HG03354 (cell line): Measurements from ENCODE around the gene RNF145.
"Not testable (repeated sequence)": the region's sequence is repeated elsewhere in the genome, so short reads cannot be mapped to it uniquely, and the experiment has no call there.

Experiments used
- ATAC-seq: cut with Tn5 transposase; IDR thresholded peaks from one replicate; pipeline ENCODE4 v1.9.1; 2021; ENCODE audit warnings: mild to moderate bottlenecking; ENCODE audit not compliant: unreplicated experiment, poor library complexity, severe bottlenecking

The RNF145 gene

GRCh38 chr5:159209438-159210209 lies at the start of gene RNF145:
Gene RNF145 (minus strand): TSS chr5:159209553. CDS start chr5:159203617, 5,936 bp downstream.
- peak; percentile 69 for ATAC-seq

GRCh38 chr5:159258361-159258760 lies 49.0 kb upstream of the RNF145 start:
- ATAC-seq: no peak

GRCh38 chr5:159257629-159258283 lies 48.4 kb upstream of the RNF145 start:
- ATAC-seq: no peak

GRCh38 chr5:159257007-159257406 lies 47.7 kb upstream of the RNF145 start:
- no peak for ATAC-seq

GRCh38 chr5:159252195-159252594 lies 42.8 kb upstream of the RNF145 start:
- ATAC-seq: no peak

GRCh38 chr5:159249158-159249557 lies 39.8 kb upstream of the RNF145 start:
- ATAC-seq: no peak

GRCh38 chr5:159244890-159245289 lies 35.5 kb upstream of the RNF145 start:
- no peak for ATAC-seq

GRCh38 chr5:159244163-159244562 lies 34.8 kb upstream of the RNF145 start:
- no peak for ATAC-seq

GRCh38 chr5:159243385-159243784 lies 34.0 kb upstream of the RNF145 start:
- ATAC-seq: no peak

- no peak for ATAC-seq
These were observed 33.3 kb upstream of the RNF145 start for GRCh38 chr5:159242656-159243055.

- ATAC-seq: no peak
These were observed 32.7 kb upstream of the RNF145 start for GRCh38 chr5:159241946-159242552.

GRCh38 chr5:159240301-159240870 lies 31.0 kb upstream of the RNF145 start:
- no peak for ATAC-seq

- ATAC-seq: not testable (repeated sequence)
These were observed 26.6 kb upstream of the RNF145 start for GRCh38 chr5:159235871-159236520.

GRCh38 chr5:159231167-159231566 lies 21.8 kb upstream of the RNF145 start:
- ATAC-seq: no peak

- no peak for ATAC-seq
These were observed 21.3 kb upstream of the RNF145 start for GRCh38 chr5:159230657-159231056.

GRCh38 chr5:159228097-159228496 lies 18.7 kb upstream of the RNF145 start:
- ATAC-seq: not testable (repeated sequence)

GRCh38 chr5:159227452-159227851 lies 18.1 kb upstream of the RNF145 start:
- ATAC-seq: no peak

GRCh38 chr5:159226451-159226850 lies 17.1 kb upstream of the RNF145 start:
- no peak for ATAC-seq

GRCh38 chr5:159224471-159224870 lies 15.1 kb upstream of the RNF145 start:
- ATAC-seq: no peak

GRCh38 chr5:159223469-159223868 lies 14.1 kb upstream of the RNF145 start:
- no peak for ATAC-seq
